ENCODE data around the gene NAA25.

DNA sequence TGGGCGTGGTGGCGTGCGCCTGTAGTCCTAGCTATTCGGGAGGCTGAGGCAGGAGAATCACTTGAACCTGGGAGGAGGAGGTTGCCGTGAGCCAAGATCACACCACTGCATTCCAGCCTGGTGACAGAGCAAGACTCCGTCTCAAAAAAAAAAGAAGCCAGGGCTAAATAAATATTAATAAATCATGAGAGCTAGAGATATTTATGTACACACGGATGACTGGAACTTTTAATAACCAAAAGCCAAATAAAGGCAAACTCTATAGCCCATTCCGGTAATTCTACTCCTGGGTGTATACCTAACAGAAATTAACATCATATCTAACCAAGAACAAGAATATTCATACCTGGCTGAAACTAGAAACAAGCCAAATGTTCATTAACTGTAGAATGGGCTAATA is 9.1 kb upstream of the NAA25 start:
- TF ChIP-seq, protein P1, sequence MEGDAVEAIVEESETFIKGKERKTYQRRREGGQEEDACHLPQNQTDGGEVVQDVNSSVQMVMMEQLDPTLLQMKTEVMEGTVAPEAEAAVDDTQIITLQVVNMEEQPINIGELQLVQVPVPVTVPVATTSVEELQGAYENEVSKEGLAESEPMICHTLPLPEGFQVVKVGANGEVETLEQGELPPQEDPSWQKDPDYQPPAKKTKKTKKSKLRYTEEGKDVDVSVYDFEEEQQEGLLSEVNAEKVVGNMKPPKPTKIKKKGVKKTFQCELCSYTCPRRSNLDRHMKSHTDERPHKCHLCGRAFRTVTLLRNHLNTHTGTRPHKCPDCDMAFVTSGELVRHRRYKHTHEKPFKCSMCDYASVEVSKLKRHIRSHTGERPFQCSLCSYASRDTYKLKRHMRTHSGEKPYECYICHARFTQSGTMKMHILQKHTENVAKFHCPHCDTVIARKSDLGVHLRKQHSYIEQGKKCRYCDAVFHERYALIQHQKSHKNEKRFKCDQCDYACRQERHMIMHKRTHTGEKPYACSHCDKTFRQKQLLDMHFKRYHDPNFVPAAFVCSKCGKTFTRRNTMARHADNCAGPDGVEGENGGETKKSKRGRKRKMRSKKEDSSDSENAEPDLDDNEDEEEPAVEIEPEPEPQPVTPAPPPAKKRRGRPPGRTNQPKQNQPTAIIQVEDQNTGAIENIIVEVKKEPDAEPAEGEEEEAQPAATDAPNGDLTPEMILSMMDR (IDR thresholded peaks at IDR 0.05): no peak
- no peak for TF ChIP-seq EP300 (IDR thresholded peaks at IDR 0.05)
